Stimulated activated CD4-positive, alpha-beta T cell treated with anti-CD3 and anti-CD28 coated beads, Interleukin-4, amount 100 ng/mL, for 4 hours (primary cell): ENCODE results near the gene FBXO34.
A peak's percentile ranks its signal among the peaks of the same experiment; 100 is the strongest.

Experiments used
- DNase-seq, 2 experiments: peaks; one replicate each; pipeline ENCODE4 v3.0.0-alpha.2; 2020

Gene FBXO34

GRCh38 chr14:55383541-55384140 is 112.4 kb downstream of the FBXO34 start:
- no peak for DNase-seq

DNA sequence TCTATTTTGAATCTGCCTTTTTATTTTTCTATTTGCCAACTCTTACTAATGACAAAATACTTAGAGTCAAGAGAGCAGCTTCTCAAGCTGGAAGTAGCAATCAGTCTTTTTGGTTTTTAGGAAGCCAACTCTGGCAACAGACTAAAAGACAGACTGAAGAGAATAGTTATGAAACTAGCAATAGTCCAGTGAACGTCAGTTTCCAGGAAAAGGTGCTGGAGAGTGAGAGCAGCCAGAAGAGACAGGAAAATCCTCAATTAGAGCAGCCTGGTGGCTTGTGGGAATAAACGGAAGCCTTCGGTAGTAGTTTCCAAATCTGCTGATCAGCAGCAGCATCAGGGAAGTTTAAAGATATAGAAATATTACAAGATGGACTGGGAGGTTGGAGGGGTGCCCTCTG is 113.3 kb downstream of the FBXO34 start:
- no peak for DNase-seq

- peak in 1 of 2 experiments; percentile 19 for DNase-seq
These were observed 115.0 kb downstream of the FBXO34 start for GRCh38 chr14:55386037-55386808.

- no peak for DNase-seq
These were observed 115.9 kb downstream of the FBXO34 start for GRCh38 chr14:55387121-55387520.

DNA sequence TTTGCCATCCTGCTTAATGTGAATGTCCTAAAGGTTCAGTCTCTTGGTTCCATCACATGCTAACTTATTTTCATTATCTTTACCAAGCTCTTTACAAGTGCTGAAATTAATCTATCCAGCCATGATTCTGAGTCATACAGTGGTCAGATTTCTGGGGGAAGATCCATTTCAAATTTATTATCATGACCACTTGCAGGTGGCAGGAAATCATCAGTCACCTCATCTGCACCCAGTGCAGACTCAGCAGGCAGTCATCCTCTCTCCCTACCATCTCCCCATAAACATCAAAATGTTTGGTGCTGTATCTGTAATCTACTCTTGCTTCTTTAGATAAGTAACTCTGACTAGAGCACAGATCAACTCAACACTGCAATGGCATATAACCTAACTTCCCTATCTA is 116.9 kb downstream of the FBXO34 start:
- no peak for DNase-seq

GRCh38 chr14:55389330-55389729 is 118.1 kb downstream of the FBXO34 start:
- no peak for DNase-seq

GRCh38 chr14:55398679-55399078 is 127.5 kb downstream of the FBXO34 start:
- DNase-seq, result no peak

- DNase-seq, result no peak
These were observed 128.0 kb downstream of the FBXO34 start for GRCh38 chr14:55399183-55399582.

GRCh38 chr14:55399852-55400251 is 128.6 kb downstream of the FBXO34 start:
- DNase-seq, result no peak

- DNase-seq, result no peak
These were observed 130.5 kb downstream of the FBXO34 start for GRCh38 chr14:55401751-55402150.
